ENCODE results near the gene CXCR5.

The CXCR5 gene

GRCh38 chr11:118893662-118894061, 10.0 kb downstream of the CXCR5 start:
- TF ChIP-seq, protein P1, sequence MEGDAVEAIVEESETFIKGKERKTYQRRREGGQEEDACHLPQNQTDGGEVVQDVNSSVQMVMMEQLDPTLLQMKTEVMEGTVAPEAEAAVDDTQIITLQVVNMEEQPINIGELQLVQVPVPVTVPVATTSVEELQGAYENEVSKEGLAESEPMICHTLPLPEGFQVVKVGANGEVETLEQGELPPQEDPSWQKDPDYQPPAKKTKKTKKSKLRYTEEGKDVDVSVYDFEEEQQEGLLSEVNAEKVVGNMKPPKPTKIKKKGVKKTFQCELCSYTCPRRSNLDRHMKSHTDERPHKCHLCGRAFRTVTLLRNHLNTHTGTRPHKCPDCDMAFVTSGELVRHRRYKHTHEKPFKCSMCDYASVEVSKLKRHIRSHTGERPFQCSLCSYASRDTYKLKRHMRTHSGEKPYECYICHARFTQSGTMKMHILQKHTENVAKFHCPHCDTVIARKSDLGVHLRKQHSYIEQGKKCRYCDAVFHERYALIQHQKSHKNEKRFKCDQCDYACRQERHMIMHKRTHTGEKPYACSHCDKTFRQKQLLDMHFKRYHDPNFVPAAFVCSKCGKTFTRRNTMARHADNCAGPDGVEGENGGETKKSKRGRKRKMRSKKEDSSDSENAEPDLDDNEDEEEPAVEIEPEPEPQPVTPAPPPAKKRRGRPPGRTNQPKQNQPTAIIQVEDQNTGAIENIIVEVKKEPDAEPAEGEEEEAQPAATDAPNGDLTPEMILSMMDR (IDR thresholded peaks at IDR 0.05; ENCODE audit: insufficient read depth, low read depth, low read length, missing control alignments), result no peak
- DNase-seq (ENCODE audit: low read depth), result no peak
- no peak overlapping the region for H3K4me3 ChIP-seq (ENCODE audit: low read length)

DNA sequence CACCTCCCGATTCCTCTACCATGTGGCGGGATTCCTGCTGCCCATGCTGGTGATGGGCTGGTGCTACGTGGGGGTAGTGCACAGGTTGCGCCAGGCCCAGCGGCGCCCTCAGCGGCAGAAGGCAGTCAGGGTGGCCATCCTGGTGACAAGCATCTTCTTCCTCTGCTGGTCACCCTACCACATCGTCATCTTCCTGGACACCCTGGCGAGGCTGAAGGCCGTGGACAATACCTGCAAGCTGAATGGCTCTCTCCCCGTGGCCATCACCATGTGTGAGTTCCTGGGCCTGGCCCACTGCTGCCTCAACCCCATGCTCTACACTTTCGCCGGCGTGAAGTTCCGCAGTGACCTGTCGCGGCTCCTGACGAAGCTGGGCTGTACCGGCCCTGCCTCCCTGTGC, 10.5 kb downstream of the CXCR5 start:
- no peak for DNase-seq (ENCODE audit: low read depth)
- no peak overlapping the region for H3K4me3 ChIP-seq (ENCODE audit: low read length)
- TF ChIP-seq, protein P1 (IDR thresholded peaks at IDR 0.05; ENCODE audit: insufficient read depth, low read depth, low read length, missing control alignments), result no peak

- DNase-seq (ENCODE audit: low read depth), result no peak
- H3K4me3 ChIP-seq (ENCODE audit: low read length), result no peak overlapping the region
- TF ChIP-seq, protein P1 (IDR thresholded peaks at IDR 0.05; ENCODE audit: insufficient read depth, low read depth, low read length, missing control alignments), result no peak
Observed at GRCh38 chr11:118895093-118896039, 11.7 kb downstream of the CXCR5 start.

DNA sequence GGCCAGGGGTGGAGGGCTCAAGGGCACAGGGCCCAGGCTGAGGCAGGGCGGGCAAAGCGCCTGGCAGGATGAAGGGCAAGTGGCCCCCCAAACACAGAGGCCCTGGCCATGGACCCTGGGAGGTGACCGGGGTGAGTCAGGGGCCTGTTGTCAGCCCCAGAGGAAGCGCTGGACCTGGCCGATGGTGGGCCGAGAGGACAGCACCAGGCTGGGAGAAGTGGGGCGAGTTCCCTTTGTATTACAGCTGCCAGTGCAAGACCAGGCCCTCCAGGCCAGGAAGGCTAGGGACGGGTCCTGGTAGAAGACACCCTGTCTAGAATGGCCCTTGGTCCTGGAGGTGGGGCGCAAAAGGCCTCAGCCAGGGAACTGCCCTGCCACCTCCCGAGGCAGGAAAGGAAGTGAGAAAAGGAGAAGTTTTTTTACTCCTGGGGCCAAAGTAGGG, 12.8 kb downstream of the CXCR5 start:
- TF ChIP-seq, protein P1 (IDR thresholded peaks at IDR 0.05; ENCODE audit: insufficient read depth, low read depth, low read length, missing control alignments), result no peak
- no peak for DNase-seq (ENCODE audit: low read depth)
- no peak overlapping the region for H3K4me3 ChIP-seq (ENCODE audit: low read length)

DNA sequence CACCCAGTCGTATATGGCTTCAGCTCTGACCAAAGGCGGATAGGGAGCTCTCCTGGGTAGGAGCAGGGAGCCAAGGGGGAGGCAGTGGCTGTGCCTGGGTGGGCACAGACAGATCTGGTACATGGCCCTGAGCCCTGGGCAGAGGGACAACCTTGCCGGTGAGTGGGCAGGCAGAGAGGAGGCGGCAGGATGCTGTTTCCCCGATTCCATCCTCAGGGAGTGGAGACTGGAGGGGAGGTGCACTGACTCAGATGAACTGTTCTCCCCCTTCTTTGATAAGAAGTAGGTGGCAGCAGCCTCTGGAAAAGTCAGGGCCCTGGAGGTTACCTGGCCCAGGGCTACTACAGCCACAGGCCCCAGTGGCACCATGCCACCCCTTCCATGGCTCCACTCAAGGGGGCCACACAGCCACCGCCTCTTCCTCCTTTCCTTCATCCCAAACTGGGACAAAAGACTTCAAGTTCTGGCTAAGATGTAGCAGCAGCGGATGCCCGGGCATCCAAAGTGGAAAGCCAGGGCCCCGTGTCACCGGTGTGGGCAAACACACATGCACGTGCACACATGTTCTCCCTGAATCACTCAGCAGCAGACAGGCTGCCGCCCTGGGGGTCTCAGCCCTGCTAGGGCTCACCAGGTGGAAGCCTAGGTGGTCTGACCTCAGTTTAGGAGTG, 13.4 kb downstream of the CXCR5 start:
- H3K4me3 ChIP-seq (ENCODE audit: low read length), result no peak overlapping the region
- TF ChIP-seq, protein P1 (IDR thresholded peaks at IDR 0.05; ENCODE audit: insufficient read depth, low read depth, low read length, missing control alignments), result no peak
- DNase-seq (ENCODE audit: low read depth), result no peak

GRCh38 chr11:118897721-118898310, 14.1 kb downstream of the CXCR5 start:
- no peak overlapping the region for H3K4me3 ChIP-seq (ENCODE audit: low read length)
- TF ChIP-seq, protein P1 (IDR thresholded peaks at IDR 0.05; ENCODE audit: insufficient read depth, low read depth, low read length, missing control alignments), result no peak
- no peak for DNase-seq (ENCODE audit: low read depth)

Measured in epithelial cell of esophagus (primary cell).